WTC11 (cell line): ENCODE results near the gene MARK3. TPM values are rescaled to one million over a fixed set of nuclear protein-coding genes. Genes with fewer than 3 reads are reported as not detected.
A peak's percentile ranks its signal among the peaks of the same experiment; 100 is the strongest.
"Not testable (repeated sequence)": the region's sequence is repeated elsewhere in the genome, so short reads cannot be mapped to it uniquely, and the experiment has no call there.

Experiments
- ATAC-seq: fragments of 200-7000 bp; cut with Tn5 transposase; 2 replicates; pipeline ENCODE4 v1.10.0; 2021; ENCODE audit warnings: mild to moderate bottlenecking, moderate library complexity
- CTCF ChIA-PET: fragments of 300-600 bp; sonication (Branson Sonifier 250); formaldehyde crosslinking; loops from one replicate; lab custom pipeline; 2021; ENCODE audit warnings: antibody characterized with exemption; lab: Charles Lee
- POLR2A ChIA-PET: fragments of 350-600 bp; sonication (Branson Sonifier 250); formaldehyde crosslinking; loops from one replicate; lab custom pipeline; 2021; ENCODE audit warnings: antibody characterized with exemption; lab: Charles Lee
- DNase-seq: peaks from one replicate; pipeline ENCODE4 v3.0.0; 2021; ENCODE audit warnings: low spot score
- H3K27ac Mint-ChIP-seq: 2 replicates; pipeline ENCODE4 v1.8.0; 2021; ENCODE audit warnings: mixed read lengths
- H3K27me3 Mint-ChIP-seq: 2 replicates; pipeline ENCODE4 v1.8.0; 2021; ENCODE audit warnings: low read depth, mild to moderate bottlenecking, moderate library complexity, mixed read lengths
- H3K36me3 Mint-ChIP-seq: 2 replicates; pipeline ENCODE4 v1.8.0; 2021; ENCODE audit warnings: mixed read lengths
- H3K4me1 Mint-ChIP-seq: 2 replicates; pipeline ENCODE4 v1.8.0; 2022; ENCODE audit warnings: mixed read lengths
- H3K4me3 Mint-ChIP-seq: 2 replicates; pipeline ENCODE4 v1.8.0; 2021; ENCODE audit warnings: mild to moderate bottlenecking, moderate library complexity, mixed read lengths
- H3K9me3 Mint-ChIP-seq: 2 replicates; pipeline ENCODE4 v1.8.0; 2021; ENCODE audit warnings: mixed read lengths
- CDX4 ChIP-seq: fragments of 250-450 bp; sonication (Bioruptor Pico); IDR thresholded peaks from 2 replicates; pipeline ENCODE4 v1.9.0; 2021; ENCODE audit warnings: moderate library complexity, mild to moderate bottlenecking, inconsistent platforms, borderline replicate concordance
- CREB1 ChIP-seq: sonication (generic); formaldehyde crosslinking; IDR thresholded peaks from 2 replicates; pipeline ENCODE4 v1.8.0; 2023; ENCODE audit warnings: mild to moderate bottlenecking, missing genetic modification reagents
- ETV6 ChIP-seq: sonication (generic); formaldehyde crosslinking; IDR thresholded peaks from 2 replicates; pipeline ENCODE4 v1.8.1; 2022; ENCODE audit warnings: mild to moderate bottlenecking, missing genetic modification reagents
- FOXP4 ChIP-seq: sonication (generic); formaldehyde crosslinking; IDR thresholded peaks from 2 replicates; pipeline ENCODE4 v1.8.0; 2022; ENCODE audit warnings: mild to moderate bottlenecking, missing genetic modification reagents
- GRHL2 ChIP-seq: fragments of 250-450 bp; sonication (Bioruptor Pico); IDR thresholded peaks from 2 replicates; pipeline ENCODE4 v1.8.0; 2022; ENCODE audit warnings: mild to moderate bottlenecking, moderate library complexity; ENCODE audit not compliant: insufficient replicate concordance, severe bottlenecking
- HMGXB4 ChIP-seq: sonication (generic); formaldehyde crosslinking; IDR thresholded peaks from 2 replicates; pipeline ENCODE4 v1.8.1; 2023; ENCODE audit warnings: mild to moderate bottlenecking, moderate library complexity, missing genetic modification reagents
- MAX ChIP-seq: sonication (generic); formaldehyde crosslinking; IDR thresholded peaks from 2 replicates; pipeline ENCODE4 v1.8.0; 2022; ENCODE audit warnings: mild to moderate bottlenecking, missing genetic modification reagents
- MLX ChIP-seq: sonication (generic); formaldehyde crosslinking; IDR thresholded peaks from 2 replicates; pipeline ENCODE4 v1.8.1; 2023; ENCODE audit warnings: mild to moderate bottlenecking, missing genetic modification reagents, moderate library complexity
- PREB ChIP-seq: sonication (generic); formaldehyde crosslinking; IDR thresholded peaks from 2 replicates; pipeline ENCODE4 v1.8.1; 2022; ENCODE audit warnings: mild to moderate bottlenecking, missing genetic modification reagents, moderate library complexity, borderline replicate concordance
- SMAD4 ChIP-seq: sonication (generic); formaldehyde crosslinking; IDR thresholded peaks from 2 replicates; pipeline ENCODE4 v1.8.0; 2022; ENCODE audit warnings: mild to moderate bottlenecking, missing genetic modification reagents
- STAT6 ChIP-seq: sonication (generic); formaldehyde crosslinking; conservative IDR thresholded peaks from 2 replicates; pipeline ENCODE4 v1.8.1; 2023; ENCODE audit warnings: mild to moderate bottlenecking, low read depth, missing genetic modification reagents, moderate library complexity
- TEAD4 ChIP-seq: sonication (generic); formaldehyde crosslinking; IDR thresholded peaks from 2 replicates; pipeline ENCODE4 v1.8.0; 2022; ENCODE audit warnings: mild to moderate bottlenecking, missing genetic modification reagents
- ZNF219 ChIP-seq: sonication (generic); formaldehyde crosslinking; IDR thresholded peaks from 2 replicates; pipeline ENCODE4 v1.8.0; 2023; ENCODE audit warnings: missing genetic modification reagents, mild to moderate bottlenecking, borderline replicate concordance
- ZNF317 ChIP-seq: sonication (generic); formaldehyde crosslinking; IDR thresholded peaks from 2 replicates; pipeline ENCODE4 v1.8.1; 2023; ENCODE audit warnings: low read depth, mild to moderate bottlenecking, moderate library complexity, missing genetic modification reagents, borderline replicate concordance
- ZNF396 ChIP-seq: fragments of 250-450 bp; sonication (Bioruptor Pico); IDR thresholded peaks from 2 replicates; pipeline ENCODE4 v1.8.0; 2021; ENCODE audit warnings: mild to moderate bottlenecking, moderate library complexity, borderline replicate concordance
- ZNF425 ChIP-seq: fragments of 250-450 bp; sonication (Bioruptor Pico); conservative IDR thresholded peaks from 2 replicates; pipeline ENCODE4 v1.9.0; 2021; ENCODE audit warnings: mild to moderate bottlenecking
- total RNA-seq: library from RNA; stranded (reverse); gene quantifications from 3 replicates; pipeline ENCODE4 v1.2.3, GENCODE V29; 2021

Gene MARK3
- total RNA-seq, 1 experiment from 2014 or later, result 93.7 TPM

GRCh38 chr14:103509864-103510723, 124.9 kb downstream of the MARK3 start (continued):
- TF ChIP-seq MLX (no peak), ZNF317 (CRISPR knock-in tag) (no peak), SMAD4 (CRISPR knock-in tag) (no peak), CREB1 (CRISPR knock-in tag) (no peak), TEAD4 (CRISPR knock-in tag) (no peak), ZNF425 (CRISPR knock-in tag) (no peak), STAT6 (CRISPR knock-in tag) (no peak), ETV6 (CRISPR knock-in tag) (no peak), FOXP4 (no peak), HMGXB4 (no peak)

- ChIA-PET POLR2A (no interaction called here), CTCF (interaction anchor here (0.7 to 2.9 kb wide), 10 partner anchors 8 to 436 kb away, joined by 3 to 16 read pairs (median 6); partner anchors contain the start of genes CKB and TRMT61A)
- no peaks in the 10 kb centered on the region; the same call in 1 of the 2 replicates for H3K36me3 Mint-ChIP-seq
- H3K27ac Mint-ChIP-seq, result no peak overlapping the region
- no peak for TF ChIP-seq CDX4
- no peak for TF ChIP-seq ZNF219
- no peak for TF ChIP-seq ZNF396 (CRISPR knock-in tag)
- TF ChIP-seq GRHL2 (CRISPR knock-in tag), result no peak
- no peak for TF ChIP-seq MAX (CRISPR knock-in tag)
- TF ChIP-seq PREB (CRISPR knock-in tag), result no peak
- H3K4me1 Mint-ChIP-seq, result no peaks in the 10 kb centered on the region
- ATAC-seq (peak; percentile 57), DNase-seq (peak; percentile 37)
- H3K4me3 Mint-ChIP-seq, result no peak overlapping the region
- H3K9me3 Mint-ChIP-seq, result no peaks in the 10 kb centered on the region
- no peaks in the 10 kb centered on the region for H3K27me3 Mint-ChIP-seq
These were observed 125.8 kb downstream of the MARK3 start for GRCh38 chr14:103510724-103511693.

GRCh38 chr14:103512180-103512579, 127.0 kb downstream of the MARK3 start:
- not testable (repeated sequence) for ATAC-seq, H3K4me1 Mint-ChIP-seq, DNase-seq, H3K27ac Mint-ChIP-seq, H3K9me3 Mint-ChIP-seq, H3K4me3 Mint-ChIP-seq, H3K27me3 Mint-ChIP-seq, H3K36me3 Mint-ChIP-seq
- ChIA-PET CTCF (interaction anchor here (0.6 to 1.9 kb wide), 4 partner anchors 9 to 119 kb away, joined by 3 to 8 read pairs (median 5); no protein-coding TSS in a partner anchor), POLR2A (interaction anchor here (0.6 kb wide), 1 partner anchor 44 kb away, joined by 5 read pairs; no protein-coding TSS in a partner anchor)
